T-helper 2 cell (primary cell): Measurements from ENCODE around the gene MCOLN1.
A peak's percentile ranks its signal among the peaks of the same experiment; 100 is the strongest.
"Not testable (repeated sequence)": the region's sequence is repeated elsewhere in the genome, so short reads cannot be mapped to it uniquely, and the experiment has no call there.

Experiments used
- DNase-seq, 5 experiments: peaks; one replicate each; pipeline versions ENCODE4 v3.0.0 to v3.0.0-alpha.2; 2012 to 2022

The MCOLN1 gene

DNA sequence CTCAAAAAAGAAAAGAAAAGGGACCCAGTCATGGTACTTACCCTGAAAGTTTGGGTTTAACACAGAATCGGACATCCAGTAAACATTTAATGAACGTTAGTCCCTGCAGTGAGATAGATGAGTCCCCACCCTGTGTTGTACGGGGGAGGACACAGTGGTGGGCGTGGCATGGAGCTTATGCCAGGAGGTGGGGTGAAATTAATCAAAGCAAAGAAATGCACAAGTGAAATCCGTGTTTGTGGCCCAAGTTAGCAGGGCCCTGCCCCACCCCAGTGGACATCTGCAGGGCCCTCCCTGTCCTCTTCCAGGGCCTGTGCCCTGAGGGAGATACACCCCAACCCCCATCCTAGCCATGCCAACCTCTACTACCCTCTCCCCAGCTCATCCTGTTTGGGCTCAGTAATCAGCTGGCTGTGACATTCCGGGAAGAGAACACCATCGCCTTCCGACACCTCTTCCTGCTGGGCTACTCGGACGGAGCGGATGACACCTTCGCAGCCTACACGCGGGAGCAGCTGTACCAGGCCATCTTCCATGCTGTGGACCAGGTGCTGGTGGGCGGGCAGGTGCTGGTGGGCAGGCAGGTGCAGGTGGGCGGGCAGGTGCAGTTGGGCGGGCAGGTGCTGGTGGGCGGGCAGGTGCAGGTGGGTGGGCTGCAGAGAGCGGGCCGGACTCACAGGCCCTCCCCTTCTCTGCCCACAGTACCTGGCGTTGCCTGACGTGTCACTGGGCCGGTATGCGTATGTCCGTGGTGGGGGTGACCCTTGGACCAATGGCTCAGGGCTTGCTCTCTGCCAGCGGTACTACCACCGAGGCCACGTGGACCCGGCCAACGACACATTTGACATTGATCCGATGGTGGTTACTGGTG, 3.9 kb downstream of the MCOLN1 start:
- no peak for DNase-seq

DNA sequence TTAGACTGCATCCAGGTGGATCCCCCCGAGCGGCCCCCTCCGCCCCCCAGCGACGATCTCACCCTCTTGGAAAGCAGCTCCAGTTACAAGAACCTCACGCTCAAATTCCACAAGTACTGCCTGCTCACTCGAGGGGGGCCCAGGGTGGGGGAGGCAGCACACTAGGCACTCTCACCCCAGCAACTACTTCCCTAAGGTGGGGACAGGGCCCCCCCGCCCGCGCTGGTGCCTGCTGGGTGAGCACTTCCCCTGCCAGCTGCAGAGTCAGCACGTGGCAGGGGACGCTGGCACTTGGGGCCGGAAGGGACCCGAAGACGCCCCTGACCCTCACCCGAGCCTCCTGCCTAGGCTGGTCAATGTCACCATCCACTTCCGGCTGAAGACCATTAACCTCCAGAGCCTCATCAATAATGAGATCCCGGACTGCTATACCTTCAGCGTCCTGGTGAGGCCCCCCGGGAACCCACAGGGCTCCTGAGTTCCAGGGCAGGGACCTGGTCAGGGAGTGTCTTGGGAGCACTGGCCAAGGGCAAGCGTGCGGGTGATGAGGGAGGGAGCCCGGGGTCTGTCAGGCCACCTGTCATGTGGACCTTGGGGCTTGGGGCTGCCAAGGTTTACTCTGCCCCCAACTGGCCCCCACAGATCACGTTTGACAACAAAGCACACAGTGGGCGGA, 5.2 kb downstream of the MCOLN1 start:
- DNase-seq: no peak

DNA sequence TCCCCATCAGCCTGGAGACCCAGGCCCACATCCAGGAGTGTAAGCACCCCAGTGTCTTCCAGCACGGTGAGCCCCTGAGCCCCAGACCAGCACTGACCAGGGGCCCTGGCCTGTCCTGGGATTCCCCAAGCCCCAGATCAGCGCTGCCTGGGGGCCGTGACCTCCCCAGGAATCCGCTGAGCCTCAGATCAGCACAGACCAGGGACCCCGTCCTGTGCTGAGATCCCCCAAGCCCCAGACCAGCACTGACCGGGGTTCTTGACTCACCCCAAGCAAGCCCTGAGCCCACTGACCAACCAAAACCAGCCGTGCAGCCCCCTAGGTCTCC, 5.7 kb downstream of the MCOLN1 start:
- no peak for DNase-seq

DNA sequence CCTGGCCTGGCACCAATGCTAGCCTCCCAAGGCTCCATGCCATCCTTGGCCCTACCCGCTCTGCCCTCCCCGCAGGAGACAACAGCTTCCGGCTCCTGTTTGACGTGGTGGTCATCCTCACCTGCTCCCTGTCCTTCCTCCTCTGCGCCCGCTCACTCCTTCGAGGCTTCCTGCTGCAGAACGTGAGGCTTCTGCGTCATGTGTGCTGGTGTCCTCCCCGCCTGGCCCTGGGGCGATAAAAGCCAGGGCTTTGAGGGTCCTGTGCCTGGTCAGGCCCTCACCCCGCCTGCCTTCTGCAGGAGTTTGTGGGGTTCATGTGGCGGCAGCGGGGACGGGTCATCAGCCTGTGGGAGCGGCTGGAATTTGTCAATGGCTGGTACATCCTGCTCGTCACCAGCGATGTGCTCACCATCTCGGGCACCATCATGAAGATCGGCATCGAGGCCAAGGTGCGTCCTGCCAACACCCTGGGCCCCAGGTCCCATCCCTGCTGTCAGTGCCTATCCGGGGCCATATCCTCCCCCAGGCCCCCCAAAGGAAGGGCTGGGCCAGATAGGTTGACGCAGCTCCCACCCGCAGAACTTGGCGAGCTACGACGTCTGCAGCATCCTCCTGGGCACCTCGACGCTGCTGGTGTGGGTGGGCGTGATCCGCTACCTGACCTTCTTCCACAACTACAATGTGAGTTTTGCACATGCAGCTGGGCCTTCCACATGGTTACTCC, 6.3 kb downstream of the MCOLN1 start:
- DNase-seq: no peak

DNA sequence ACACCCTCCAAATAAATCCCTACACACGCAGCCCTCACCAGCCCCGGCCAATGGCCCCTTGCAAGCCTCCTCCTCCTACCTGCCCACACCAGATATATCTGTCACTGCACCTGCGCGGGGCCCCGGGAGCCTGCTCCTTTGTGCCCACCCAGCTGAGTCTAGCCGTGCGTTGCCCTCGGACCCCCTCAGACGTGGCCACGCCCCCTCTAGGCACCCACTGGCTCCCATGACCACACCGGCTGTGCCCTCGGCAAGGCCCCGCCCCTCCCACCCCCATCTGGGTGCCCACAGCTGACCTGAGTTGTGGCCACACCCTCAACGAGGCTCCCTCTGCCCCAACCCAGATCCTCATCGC, 6.8 kb downstream of the MCOLN1 start:
- no peak for DNase-seq

DNA sequence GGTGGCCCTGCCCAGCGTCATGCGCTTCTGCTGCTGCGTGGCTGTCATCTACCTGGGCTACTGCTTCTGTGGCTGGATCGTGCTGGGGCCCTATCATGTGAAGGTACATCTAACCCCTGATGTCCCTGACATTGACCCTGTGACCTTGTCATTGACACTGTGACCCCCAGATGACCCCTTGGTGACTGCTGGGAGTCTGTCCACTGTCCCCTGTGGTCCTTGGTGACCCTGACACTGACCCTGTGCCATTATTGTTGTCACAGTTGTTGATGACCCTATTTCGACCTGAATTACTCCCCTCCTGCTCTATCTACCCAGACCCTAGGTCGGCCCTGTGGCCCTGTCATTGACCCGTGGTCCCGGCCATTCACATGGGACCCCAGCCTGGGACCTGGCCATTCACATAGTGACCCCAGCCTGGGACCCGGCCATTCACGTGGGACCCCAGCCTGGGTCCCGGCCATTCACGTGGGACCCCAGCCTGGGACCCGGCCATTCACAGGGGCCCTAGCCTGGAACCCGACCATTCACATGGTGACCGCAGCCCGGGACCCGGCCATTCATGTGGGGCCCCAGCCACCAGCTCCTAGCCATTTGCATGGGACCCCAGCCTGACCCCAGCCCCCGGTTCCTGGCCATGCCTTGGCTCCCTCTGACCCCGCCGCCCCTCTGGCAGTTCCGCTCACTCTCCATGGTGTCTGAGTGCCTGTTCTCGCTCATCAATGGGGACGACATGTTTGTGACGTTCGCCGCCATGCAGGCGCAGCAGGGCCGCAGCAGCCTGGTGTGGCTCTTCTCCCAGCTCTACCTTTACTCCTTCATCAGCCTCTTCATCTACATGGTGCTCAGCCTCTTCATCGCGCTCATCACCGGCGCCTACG, 7.4 kb downstream of the MCOLN1 start:
- DNase-seq: no peak

DNA sequence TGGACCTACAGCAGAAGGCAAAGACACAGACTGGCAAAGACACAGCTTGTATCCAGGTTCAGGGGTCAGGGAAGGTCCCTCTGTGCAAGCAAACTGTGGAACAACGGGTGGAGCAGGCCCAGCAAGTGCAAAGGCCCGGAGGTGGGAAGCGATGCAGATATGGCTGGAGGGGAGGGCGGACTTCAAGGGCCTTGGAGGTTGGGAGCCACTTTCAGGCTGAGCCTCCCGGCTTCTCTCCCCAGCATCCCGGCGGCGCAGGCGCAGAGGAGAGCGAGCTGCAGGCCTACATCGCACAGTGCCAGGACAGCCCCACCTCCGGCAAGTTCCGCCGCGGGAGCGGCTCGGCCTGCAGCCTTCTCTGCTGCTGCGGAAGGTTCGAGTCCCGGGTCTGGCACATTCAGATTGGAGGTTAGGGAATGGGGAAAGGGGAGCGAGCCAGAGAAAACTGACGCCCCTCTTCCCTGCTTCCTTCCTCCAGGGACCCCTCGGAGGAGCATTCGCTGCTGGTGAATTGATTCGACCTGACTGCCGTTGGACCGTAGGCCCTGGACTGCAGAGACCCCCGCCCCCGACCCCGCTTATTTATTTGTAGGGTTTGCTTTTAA, 11.0 kb downstream of the MCOLN1 start:
- no peak for DNase-seq

DNA sequence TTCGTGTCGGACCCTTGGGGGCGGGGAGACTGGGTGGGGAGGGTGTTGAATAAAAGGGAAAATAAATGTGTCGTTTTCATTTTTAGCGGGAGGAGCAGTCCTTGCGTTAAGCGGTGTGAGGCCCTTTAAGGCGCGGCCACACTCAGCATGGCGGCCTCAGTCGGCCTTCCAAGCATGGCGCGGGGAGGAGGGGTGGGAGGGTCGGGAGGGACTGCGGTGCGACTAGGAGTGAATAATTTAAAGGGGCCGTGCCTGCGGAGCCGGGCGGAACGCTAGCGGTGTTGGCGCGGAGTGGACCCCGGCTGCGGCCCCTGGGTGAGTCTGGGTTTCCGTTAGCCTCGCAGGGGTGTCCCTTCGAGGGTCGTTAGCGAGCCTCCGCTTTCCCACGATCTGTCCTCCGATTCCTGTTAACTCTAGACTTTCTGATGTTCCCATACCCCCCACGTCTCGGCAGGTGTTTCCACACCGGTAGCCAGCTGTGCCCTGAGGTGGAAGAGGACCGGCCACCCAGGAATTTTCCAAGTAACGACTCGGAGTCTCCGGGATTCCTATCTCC, 11.6 kb downstream of the MCOLN1 start:
- peak; percentile 65 to 92 (median 80) for DNase-seq

DNA sequence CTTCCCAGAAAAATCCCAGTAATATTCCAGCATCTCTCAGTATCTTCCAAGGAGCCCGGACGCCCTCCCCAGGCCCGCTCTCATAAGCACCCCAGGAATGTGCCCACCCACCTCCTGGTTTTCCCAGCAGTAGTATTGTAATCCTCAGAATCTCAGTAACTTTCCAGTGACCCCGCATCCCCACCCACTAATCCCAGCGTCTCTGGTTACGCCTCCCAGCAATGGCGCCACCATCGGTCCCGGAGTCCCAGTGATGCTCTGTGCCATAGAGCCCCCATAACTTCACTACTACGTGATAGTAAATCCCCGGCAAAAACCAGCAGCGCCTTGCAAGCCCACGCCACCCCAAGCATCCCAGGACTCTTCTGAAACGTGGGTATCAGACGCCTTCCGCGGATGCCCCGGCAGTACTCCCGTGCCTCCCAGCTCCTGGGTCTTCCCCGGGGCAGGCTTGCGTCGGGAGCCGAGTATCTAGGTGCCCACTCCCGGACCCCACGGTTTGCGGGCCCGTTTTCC, 12.2 kb downstream of the MCOLN1 start:
- DNase-seq: peak in 1 of 5 experiments; percentile 51

DNA sequence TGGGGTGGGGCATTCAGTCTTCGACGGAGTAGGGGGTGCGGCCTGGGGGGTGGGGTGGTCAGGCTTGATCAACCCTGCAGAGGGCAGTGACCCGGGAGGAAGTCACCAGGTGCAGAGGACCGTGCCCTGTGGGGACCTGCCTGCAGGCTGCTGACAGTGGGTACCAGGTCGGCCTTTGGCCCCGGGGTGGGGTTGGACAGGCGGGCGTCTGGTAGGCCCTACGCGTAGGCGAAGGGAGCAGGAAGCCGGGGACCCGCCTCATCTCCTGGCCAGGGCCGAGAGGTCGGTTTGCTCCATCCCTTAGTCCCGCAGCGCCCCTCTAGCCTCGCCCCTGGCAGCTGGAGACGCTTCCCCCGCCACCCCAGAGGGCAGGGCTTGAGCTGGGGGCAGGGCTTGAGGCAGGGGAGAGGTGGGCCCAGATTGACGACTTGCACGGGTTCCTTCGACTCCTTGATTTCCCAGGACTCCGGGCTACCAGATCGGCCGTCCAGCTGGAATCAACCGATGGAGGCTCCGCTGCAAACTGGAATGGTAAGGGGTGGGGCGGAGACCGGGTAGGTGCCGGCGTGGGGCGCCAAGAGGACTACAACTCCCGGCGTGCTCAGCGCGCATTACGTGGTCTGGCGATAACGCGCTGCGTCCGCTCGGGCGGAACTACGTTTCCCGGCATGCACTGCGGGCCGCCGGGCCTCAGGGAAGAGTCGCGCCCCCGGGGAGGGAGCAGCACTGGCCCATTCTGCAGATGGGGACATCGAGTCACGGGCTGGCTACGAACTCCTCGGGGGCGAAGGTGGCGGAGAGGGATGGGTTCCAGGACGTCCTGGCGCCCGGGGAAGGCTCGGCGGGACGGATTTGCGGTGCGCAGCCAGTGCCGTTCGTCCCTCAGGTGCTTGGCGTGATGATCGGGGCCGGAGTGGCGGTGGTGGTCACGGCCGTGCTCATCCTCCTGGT, 12.9 kb downstream of the MCOLN1 start, which contains the start of gene PNPLA6:
PNPLA6 (plus strand) TSS at position 671 of the 951 bp plus-strand sequence; CDS start at position 743, 72 bp downstream.
- DNase-seq: peak; percentile 83 to 93 (median 90)

DNA sequence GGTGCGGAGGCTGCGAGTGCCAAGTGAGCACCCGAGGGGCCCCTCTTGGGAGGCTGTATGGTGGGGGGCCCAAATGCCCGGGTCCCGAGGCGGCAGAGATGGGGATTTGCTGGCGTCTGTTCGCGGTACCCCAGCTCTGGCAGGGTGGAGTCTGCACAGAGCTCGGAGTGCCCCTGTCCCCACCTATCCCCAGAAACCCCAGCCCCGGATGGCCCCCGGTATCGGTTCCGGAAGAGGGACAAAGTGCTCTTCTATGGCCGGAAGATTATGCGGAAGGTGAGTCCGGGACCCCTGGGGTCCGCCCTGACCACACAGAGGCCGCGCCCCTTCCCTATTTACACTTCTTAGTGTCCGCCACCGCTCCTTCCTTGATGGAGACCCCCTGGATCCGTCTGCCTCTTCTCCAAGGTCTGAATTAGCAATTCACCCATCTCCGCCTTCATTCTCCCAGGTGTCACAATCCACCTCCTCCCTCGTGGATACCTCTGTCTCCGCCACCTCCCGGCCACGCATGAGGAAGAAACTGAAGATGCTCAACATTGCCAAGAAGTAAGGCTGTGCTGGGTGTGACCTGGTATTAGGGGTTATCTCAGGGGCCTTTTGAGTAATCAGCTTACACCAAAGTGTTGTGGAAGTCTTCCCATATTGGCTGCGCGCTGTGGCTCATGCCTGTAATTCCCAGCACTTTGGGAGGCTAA, 13.7 kb downstream of the MCOLN1 start:
- DNase-seq: no peak

DNA sequence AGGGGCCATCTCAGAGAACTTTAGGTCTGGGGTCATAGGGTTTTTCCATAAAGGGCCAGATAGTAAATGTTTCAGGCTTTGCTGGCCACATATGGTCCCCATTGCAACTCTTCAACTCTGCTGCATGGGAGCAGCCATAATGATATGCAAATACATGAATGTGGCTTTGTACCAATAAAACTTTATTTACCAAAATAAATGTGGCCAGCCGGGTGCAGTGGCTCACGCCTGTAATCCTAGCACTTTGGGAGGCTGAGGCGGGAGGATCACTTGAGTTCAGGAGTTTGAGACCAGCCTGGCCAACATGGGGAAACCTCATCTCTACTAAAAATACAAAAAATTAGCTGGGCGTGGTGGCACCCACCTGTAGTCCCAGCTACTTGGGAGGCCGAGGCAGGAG, 16.6 kb downstream of the MCOLN1 start:
- DNase-seq: not testable (repeated sequence)

DNA sequence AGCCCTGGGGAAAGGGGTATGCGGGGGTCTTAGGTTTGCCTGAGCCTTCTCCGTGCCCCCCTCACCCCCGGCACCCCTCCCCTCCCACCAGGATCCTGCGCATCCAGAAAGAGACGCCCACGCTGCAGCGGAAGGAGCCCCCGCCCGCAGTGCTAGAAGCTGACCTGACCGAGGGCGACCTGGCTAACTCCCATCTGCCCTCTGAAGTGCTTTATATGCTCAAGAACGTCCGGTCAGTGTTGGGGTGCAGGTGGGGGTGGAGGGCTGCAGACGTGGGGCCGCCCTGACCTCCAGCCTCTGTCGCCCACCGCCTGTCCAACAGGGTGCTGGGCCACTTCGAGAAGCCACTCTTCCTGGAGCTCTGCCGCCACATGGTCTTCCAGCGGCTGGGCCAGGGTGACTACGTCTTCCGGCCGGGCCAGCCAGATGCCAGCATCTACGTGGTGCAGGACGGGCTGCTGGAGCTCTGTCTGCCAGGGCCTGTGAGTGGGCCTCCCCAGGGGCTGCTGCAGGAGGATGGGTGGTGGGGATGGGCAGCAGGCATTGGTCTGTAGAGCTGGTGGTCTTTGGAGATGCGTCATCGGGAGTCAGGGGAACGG, 17.5 kb downstream of the MCOLN1 start:
- DNase-seq: no peak

DNA sequence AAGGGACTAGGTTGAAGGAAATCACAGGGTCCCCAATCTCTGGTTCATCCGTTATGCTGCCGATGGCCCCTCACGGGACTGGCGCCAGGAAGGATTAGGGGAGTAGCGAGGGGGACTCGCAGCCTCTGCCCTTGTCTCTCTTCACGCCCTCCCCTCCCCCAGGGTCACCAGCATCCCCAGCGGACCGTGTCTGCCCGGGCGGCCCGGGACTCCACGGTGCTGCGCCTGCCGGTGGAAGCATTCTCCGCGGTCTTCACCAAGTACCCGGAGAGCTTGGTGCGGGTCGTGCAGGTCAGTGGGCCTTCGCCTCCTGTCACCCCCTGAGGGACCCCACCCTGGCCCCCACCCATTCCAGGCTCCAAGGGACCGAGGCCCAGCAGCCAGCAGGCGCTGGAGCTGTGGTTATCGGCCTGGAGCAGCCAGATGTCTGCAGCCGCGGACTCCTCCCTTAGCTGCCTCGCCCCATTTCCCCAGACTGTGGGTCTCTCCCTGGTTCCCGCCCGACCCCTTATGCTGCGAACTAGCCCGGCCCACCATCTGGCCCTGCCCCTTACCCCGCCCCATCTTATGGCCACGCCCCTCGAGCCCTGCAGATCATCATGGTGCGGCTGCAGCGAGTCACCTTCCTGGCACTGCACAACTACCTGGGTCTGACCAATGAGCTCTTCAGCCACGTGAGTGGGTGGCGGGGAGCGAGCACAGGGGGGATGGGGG, 18.5 kb downstream of the MCOLN1 start:
- no peak for DNase-seq

DNA sequence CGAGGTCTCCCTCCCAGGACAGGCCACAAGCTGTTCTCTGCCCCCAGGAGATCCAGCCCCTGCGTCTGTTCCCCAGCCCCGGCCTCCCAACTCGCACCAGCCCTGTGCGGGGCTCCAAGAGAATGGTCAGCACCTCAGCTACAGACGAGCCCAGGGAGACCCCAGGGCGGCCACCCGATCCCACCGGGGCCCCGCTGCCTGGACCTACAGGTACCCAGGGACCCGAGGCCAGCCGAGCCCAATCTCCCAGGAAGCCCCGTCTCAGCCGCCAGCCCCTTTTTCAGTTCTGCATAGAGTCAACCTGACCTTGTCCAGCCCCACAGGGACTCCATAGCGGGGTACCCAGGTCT, 19.0 kb downstream of the MCOLN1 start:
- DNase-seq: no peak

DNA sequence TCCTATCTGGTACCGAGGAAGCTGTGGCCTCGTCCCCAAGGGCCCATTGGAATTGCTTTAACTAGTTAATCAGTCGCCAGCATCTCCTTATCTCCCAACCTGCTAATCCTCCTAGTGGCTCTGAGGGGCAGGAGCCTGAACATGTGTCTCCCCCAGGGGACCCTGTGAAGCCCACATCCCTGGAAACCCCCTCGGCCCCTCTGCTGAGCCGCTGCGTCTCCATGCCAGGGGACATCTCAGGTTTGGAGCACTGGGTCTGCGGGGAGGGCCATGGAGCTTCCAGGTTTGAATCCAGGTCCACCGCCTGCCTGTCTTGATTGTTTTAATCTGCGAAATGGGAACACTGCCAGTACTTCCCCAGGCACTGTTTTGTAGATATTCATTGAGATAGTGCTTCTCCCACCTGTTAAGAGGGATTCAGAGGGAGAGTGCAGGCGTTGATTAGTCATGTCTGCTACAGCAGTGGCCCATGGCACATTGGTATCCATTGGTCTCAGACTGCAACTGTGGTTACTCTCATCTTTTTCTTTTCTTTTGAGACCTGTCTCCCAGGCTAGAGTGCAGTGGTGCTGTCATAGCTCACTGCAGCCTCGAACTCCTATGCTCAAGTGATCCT, 19.5 kb downstream of the MCOLN1 start:
- DNase-seq: no peak

DNA sequence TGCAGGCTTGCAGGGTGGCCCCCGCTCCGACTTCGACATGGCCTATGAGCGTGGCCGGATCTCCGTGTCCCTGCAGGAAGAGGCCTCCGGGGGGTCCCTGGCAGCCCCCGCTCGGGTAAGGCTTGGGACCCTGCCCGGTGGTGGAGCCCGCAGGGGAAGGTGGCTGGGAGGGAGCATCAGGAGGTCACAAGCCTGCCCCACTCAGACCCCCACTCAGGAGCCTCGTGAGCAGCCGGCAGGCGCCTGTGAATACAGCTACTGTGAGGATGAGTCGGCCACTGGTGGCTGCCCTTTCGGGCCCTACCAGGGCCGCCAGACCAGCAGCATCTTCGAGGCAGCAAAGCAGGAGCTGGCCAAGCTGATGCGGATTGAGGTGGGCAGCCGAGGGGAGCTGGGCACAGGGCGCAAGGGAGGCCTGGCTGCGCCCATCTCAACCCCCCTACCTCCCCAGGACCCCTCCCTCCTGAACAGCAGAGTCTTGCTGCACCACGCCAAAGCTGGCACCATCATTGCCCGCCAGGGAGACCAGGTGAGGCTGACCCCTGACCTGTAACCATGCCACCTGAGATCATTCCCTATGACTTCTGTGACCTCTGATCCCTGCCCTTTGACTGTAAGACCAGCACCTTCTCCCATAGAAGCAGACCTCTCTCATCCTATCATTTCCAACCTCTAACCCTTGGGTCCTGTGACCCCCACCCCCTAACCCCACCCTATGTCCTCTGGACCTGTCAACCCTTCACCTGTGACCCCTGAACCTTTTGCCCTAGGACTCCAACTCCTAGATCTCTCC, 20.3 kb downstream of the MCOLN1 start:
- no peak for DNase-seq
